WTC11 (cell line): ENCODE data around the gene DKK3.

Source experiments
- AFF4 ChIP-seq: sonication (generic); formaldehyde crosslinking; IDR thresholded peaks from 2 replicates; pipeline ENCODE4 v1.8.1; 2023; ENCODE audit warnings: mild to moderate bottlenecking, missing genetic modification reagents, borderline replicate concordance
- FOXP1 ChIP-seq: sonication (generic); formaldehyde crosslinking; IDR thresholded peaks from 2 replicates; pipeline ENCODE4 v1.8.0; 2022; ENCODE audit warnings: missing genetic modification reagents, mild to moderate bottlenecking, moderate library complexity, borderline replicate concordance
- MAX ChIP-seq: sonication (generic); formaldehyde crosslinking; IDR thresholded peaks from 2 replicates; pipeline ENCODE4 v1.8.0; 2022; ENCODE audit warnings: mild to moderate bottlenecking, missing genetic modification reagents
- NR2C2 ChIP-seq: sonication (generic); formaldehyde crosslinking; IDR thresholded peaks from 2 replicates; pipeline ENCODE4 v1.8.0; 2022; ENCODE audit warnings: mild to moderate bottlenecking, missing genetic modification reagents
- SMAD3 ChIP-seq: sonication (generic); formaldehyde crosslinking; IDR thresholded peaks from 2 replicates; pipeline ENCODE4 v1.8.0; 2022; ENCODE audit warnings: missing genetic modification reagents, mild to moderate bottlenecking, borderline replicate concordance
- STAT6 ChIP-seq: sonication (generic); formaldehyde crosslinking; conservative IDR thresholded peaks from 2 replicates; pipeline ENCODE4 v1.8.1; 2023; ENCODE audit warnings: mild to moderate bottlenecking, low read depth, missing genetic modification reagents, moderate library complexity
- TCF7 ChIP-seq: sonication (generic); formaldehyde crosslinking; IDR thresholded peaks from 2 replicates; pipeline ENCODE4 v1.8.0; 2022; ENCODE audit warnings: mild to moderate bottlenecking, low read depth, missing genetic modification reagents, moderate library complexity
- TF ChIP-seq, protein P1 (sequence below): fragments of 200-600 bp; IDR thresholded peaks from 2 replicates; pipeline ENCODE4 v1.8.0; 2022; ENCODE audit warnings: antibody characterized with exemption
- TF ChIP-seq, protein P2 (sequence below): sonication (generic); formaldehyde crosslinking; conservative IDR thresholded peaks from 2 replicates; pipeline ENCODE4 v1.8.1; 2022; ENCODE audit warnings: mild to moderate bottlenecking, missing genetic modification reagents
- TF ChIP-seq, protein P3 (sequence below): sonication (generic); formaldehyde crosslinking; IDR thresholded peaks from 2 replicates; pipeline ENCODE4 v1.8.1; 2023; ENCODE audit warnings: mild to moderate bottlenecking, missing genetic modification reagents, moderate library complexity

DNA sequence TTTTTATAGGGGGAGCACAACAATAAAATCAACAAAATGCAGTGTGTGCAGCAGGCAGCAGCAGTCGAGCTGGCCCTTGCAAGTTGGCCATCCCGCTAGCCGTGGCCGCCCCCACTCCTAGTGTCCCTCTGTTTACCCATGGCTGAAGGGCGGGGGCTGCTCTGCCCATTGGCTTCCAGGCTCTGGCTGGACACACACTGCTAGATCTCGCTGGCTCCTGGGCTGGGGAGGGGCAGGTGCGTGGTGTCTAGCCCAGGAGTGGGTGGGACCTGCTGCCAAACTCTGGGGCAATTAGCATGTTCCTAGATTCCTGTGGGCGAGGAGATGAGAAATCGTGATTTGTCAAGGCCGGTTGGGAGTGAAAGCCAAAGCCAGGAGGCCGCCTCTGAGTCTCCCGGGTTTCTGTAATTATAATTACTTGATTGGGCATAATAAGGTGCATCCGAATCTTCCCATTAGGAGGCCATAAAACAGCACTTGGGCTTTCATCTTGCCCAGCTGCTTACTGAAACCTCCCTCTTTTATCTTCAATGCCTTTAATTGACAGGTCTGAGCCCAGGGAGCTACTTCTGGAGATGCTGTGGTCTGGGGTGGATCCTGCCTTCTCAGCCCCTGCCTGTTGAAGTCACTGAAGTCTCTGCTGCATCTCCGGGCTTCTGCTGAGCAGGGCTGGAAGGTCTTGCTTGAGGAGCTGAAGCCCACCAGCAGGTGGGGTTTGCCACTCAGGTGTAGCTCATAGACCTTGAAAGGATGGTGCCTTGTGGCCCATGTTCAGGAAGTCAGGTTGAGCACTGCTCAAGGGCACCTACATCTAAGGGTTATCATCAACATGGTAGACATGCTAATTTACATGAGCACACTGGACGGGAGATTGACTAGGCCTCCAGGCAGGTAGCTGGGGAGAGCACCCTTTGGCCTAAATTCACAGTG, 44.5 kb upstream of the DKK3 start:
- TF ChIP-seq, protein P1, sequence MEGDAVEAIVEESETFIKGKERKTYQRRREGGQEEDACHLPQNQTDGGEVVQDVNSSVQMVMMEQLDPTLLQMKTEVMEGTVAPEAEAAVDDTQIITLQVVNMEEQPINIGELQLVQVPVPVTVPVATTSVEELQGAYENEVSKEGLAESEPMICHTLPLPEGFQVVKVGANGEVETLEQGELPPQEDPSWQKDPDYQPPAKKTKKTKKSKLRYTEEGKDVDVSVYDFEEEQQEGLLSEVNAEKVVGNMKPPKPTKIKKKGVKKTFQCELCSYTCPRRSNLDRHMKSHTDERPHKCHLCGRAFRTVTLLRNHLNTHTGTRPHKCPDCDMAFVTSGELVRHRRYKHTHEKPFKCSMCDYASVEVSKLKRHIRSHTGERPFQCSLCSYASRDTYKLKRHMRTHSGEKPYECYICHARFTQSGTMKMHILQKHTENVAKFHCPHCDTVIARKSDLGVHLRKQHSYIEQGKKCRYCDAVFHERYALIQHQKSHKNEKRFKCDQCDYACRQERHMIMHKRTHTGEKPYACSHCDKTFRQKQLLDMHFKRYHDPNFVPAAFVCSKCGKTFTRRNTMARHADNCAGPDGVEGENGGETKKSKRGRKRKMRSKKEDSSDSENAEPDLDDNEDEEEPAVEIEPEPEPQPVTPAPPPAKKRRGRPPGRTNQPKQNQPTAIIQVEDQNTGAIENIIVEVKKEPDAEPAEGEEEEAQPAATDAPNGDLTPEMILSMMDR: 0 out of 2 replicates have a peak, but pooled peaks have one; percentile 21
- TF ChIP-seq, protein P2, sequence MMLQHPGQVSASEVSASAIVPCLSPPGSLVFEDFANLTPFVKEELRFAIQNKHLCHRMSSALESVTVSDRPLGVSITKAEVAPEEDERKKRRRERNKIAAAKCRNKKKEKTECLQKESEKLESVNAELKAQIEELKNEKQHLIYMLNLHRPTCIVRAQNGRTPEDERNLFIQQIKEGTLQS (CRISPR knock-in tag): no peak
- no peak for TF ChIP-seq MAX (CRISPR knock-in tag)
- no peak for TF ChIP-seq STAT6 (CRISPR knock-in tag)
- TF ChIP-seq NR2C2 (CRISPR knock-in tag): no peak
- TF ChIP-seq TCF7 (CRISPR knock-in tag): no peak
- TF ChIP-seq SMAD3 (CRISPR knock-in tag): no peak
- TF ChIP-seq FOXP1: no peak
- TF ChIP-seq, protein P3, sequence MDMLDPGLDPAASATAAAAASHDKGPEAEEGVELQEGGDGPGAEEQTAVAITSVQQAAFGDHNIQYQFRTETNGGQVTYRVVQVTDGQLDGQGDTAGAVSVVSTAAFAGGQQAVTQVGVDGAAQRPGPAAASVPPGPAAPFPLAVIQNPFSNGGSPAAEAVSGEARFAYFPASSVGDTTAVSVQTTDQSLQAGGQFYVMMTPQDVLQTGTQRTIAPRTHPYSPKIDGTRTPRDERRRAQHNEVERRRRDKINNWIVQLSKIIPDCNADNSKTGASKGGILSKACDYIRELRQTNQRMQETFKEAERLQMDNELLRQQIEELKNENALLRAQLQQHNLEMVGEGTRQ (CRISPR knock-in tag): no peak
- TF ChIP-seq AFF4 (CRISPR knock-in tag): no peak
